ENCODE measurements around the gene SREBF1.
A peak's percentile ranks its signal among the peaks of the same experiment; 100 is the strongest.

The SREBF1 gene

GRCh38 chr17:17824783-17825614 is 11.8 kb downstream of the SREBF1 start:
- DNase-seq (ENCODE audit: low read depth, low spot score) = no peak
- in situ Hi-C loops (cut with HindIII; ENCODE audit: low sequenced_read_pairs) = no loop called here
- no peak overlapping the region for H3K4me3 ChIP-seq (ENCODE audit: low read depth, low read length)
- TF ChIP-seq CTCF (IDR thresholded peaks at IDR 0.05; ENCODE audit: low read depth, low read length) = no peak

GRCh38 chr17:17824119-17824782 is 12.5 kb downstream of the SREBF1 start:
- no peak for DNase-seq (ENCODE audit: low read depth, low spot score)
- in situ Hi-C loops (cut with HindIII; ENCODE audit: low sequenced_read_pairs) = no loop called here
- TF ChIP-seq CTCF (IDR thresholded peaks at IDR 0.05; ENCODE audit: low read depth, low read length) = no peak
- peak overlapping the region; percentile 17 for H3K4me3 ChIP-seq (ENCODE audit: low read depth, low read length)

GRCh38 chr17:17823433-17824118 is 13.2 kb downstream of the SREBF1 start:
- H3K4me3 ChIP-seq (ENCODE audit: low read depth, low read length) = peak overlapping the region; percentile 52
- DNase-seq (ENCODE audit: low read depth, low spot score) = peak; percentile 78
- in situ Hi-C loops (cut with HindIII; ENCODE audit: low sequenced_read_pairs) = no loop called here
- TF ChIP-seq CTCF (IDR thresholded peaks at IDR 0.05; ENCODE audit: low read depth, low read length) = no peak

GRCh38 chr17:17822616-17823015 is 14.2 kb downstream of the SREBF1 start:
- TF ChIP-seq CTCF (IDR thresholded peaks at IDR 0.05; ENCODE audit: low read depth, low read length) = no peak
- peak overlapping the region; percentile 52 for H3K4me3 ChIP-seq (ENCODE audit: low read depth, low read length)
- in situ Hi-C loops (cut with HindIII; ENCODE audit: low sequenced_read_pairs) = no loop called here
- no peak for DNase-seq (ENCODE audit: low read depth, low spot score)

- TF ChIP-seq CTCF (IDR thresholded peaks at IDR 0.05; ENCODE audit: low read depth, low read length) = no peak
- peak overlapping the region; percentile 52 for H3K4me3 ChIP-seq (ENCODE audit: low read depth, low read length)
Observed at GRCh38 chr17:17822189-17822588, 14.6 kb downstream of the SREBF1 start.

GRCh38 chr17:17820463-17821158 is 16.2 kb downstream of the SREBF1 start:
- no peak for TF ChIP-seq CTCF (IDR thresholded peaks at IDR 0.05; ENCODE audit: low read depth, low read length)

More at GRCh38 chr17:17822189-17822588, 14.6 kb downstream of the SREBF1 start:
- DNase-seq (ENCODE audit: low read depth, low spot score) = peak; percentile 91
- in situ Hi-C loops (cut with HindIII; ENCODE audit: low sequenced_read_pairs) = no loop called here

More at GRCh38 chr17:17820463-17821158, 16.2 kb downstream of the SREBF1 start:
- in situ Hi-C loops (cut with HindIII; ENCODE audit: low sequenced_read_pairs) = no loop called here
- no peak for DNase-seq (ENCODE audit: low read depth, low spot score)
- no peak overlapping the region for H3K4me3 ChIP-seq (ENCODE audit: low read depth, low read length)
